ENCODE results near the gene TSHZ1.

Gene TSHZ1

DNA sequence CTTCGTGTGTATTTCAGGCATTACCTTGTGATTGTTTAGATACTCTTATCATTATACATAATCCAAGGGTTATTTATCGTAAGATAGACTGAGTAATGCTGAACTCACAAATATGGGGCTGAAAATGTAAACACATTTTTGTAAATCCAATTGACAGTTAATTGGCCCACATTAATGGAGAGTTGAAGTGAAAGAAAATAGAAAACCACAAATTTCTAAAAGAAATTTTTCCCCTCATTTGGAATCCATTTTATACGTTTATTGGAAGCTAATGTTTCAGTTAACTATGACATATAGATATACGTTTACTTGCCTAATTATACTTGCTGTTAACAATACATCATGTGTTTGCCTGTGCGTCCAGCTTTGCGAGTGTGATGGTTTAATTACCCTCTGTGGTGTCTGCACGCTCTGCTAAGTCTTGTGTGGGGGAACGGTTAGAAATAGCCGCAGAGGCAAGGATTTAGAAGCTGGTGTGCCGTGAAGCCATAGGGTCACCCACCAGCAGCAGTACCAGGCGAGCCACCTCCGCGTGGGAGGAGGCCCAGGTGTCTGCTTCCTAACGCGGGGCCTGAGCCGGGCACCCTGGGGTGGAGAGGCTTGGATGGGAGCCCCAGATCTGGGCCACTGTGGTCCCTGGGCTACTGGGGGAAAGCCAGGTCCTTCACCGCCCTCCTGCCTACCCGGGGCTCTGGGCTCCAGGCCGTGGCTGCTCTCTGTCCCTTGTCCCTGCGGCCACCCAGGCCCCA is 38.0 kb downstream of the TSHZ1 start:
- DNase-seq (ENCODE audit: low read depth): no peak

- DNase-seq (ENCODE audit: low read depth): no peak
Observed at GRCh38 chr18:75249175-75249518, 38.5 kb downstream of the TSHZ1 start.

DNA sequence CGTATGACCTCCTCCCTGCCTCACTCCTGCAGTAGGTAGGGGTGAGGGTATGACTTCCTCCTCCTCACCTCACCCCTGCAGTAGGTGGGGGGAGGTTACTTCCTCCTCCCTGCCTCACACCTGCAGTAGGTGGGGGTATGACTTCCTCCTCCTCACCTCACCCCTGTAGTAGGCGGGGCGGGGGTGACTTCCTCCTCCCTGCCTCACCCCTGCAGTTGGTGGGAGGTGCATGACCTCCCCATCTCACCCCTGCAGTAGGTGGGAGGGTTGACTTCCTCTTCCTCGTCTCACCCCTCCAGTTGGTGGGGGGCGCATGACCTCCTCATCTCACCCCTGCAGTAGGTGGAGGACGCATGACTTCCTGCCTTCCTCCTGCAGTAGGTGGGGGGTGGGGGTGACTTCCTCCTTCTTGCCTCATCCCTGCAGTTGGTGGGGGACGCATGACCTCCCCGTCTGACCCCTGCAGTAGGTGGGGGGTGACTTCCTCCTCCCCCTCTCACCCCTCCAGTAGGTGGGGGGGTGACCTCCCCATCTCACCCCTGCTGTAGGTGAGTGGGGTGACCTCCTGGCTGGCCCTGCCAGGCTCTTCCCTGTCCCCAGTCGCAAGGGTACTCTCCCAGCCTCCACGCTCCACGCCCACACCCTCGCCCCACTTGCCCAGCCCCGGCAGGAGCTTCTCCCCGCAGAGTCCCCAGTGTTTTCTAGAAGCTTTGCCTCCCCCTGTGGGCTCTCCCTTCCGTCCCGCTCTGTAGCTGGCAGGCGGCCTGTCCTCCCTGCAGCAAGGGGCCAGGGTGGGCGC is 39.3 kb downstream of the TSHZ1 start:
- DNase-seq (ENCODE audit: low read depth): no peak

GRCh38 chr18:75250471-75250821 is 39.8 kb downstream of the TSHZ1 start:
- DNase-seq (ENCODE audit: low read depth): no peak

DNA sequence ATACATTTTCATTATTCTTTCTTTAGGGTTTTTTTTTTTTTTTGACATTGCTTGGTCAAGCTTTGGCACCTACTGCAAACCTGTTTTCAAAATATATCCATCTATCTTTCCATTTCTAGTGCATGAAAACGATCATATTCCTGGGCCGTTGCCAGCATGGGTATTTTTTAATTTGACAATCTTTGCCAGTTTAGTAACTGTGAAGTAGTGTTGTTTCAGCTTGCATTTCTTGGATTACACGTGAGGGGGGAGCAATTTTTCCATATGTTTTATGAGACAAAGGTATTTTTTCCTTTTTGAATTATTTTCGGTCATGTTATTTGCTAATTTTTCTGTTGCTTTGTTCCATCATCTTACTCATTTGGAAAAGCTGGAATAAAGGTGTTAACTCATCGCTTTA is 40.9 kb downstream of the TSHZ1 start:
- no peak for DNase-seq (ENCODE audit: low read depth)

GRCh38 chr18:75252136-75252535 is 41.5 kb downstream of the TSHZ1 start:
- DNase-seq (ENCODE audit: low read depth): no peak

DNA sequence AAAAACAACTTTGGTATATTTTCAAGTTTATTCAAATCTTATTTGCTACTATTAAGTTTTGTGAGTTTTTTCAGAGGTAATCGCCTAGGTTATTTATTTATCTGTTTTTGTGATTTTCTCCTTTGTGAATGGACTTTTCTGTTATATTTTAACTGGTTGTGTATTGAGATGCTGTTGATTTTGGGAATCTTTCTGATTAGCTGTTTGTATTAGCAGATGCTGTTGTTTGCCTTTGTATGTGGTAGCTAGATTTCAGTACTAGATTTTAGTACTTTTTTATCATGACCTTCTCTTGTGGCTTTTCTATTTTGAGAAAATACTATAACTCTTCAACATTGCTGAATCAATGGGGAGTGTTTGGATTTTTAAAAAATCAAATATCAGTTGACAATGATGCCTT is 42.4 kb downstream of the TSHZ1 start:
- DNase-seq (ENCODE audit: low read depth): no peak

DNA sequence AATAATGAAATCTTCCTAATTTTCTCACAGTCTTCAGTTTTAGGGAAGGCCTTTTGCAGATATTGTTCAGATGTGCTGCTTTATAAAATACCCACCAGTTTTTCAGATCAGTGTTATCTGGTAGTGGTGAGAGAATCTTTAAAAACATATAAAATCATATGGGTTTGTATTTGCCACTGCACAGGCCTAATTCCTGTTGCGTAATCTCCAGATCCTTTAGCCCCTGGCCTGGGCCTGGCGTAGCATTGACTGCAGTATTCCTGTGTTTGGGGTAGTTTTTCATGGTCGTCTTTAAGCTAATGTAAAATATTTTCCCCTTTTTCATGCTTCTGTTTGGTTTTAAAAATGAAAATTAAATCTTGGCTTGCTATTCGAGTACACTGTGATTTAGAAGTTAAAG is 43.2 kb downstream of the TSHZ1 start:
- no peak for DNase-seq (ENCODE audit: low read depth)

GRCh38 chr18:75255094-75255493 is 44.5 kb downstream of the TSHZ1 start:
- DNase-seq (ENCODE audit: low read depth): no peak

- no peak for DNase-seq (ENCODE audit: low read depth)
Observed at GRCh38 chr18:75256376-75256775, 45.8 kb downstream of the TSHZ1 start.

DNA sequence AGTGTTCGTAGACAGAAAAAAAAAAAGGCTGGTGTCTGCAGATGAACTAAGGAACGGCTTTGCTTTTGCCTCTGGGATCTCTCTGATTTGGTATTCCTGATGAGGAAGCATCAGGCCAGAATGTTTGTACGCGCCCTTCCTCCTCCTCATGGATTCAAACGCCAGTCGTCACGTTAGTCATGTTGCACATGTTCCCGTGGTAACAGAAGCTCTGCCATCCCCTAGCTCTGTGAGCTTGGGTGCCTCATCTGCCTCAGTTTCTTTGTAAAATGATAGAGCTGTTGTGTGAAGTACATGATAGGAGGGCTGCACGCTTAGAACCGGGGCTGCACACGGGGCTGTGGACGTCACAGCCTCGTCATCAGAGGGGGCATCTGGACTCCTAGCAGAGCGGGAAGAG is 47.0 kb downstream of the TSHZ1 start:
- DNase-seq (ENCODE audit: low read depth): no peak

GRCh38 chr18:75261430-75262223 is 51.0 kb downstream of the TSHZ1 start:
- DNase-seq (ENCODE audit: low read depth): no peak

- no peak for DNase-seq (ENCODE audit: low read depth)
Observed at GRCh38 chr18:75262511-75262910, 51.9 kb downstream of the TSHZ1 start.

GRCh38 chr18:75264195-75264594 is 53.6 kb downstream of the TSHZ1 start:
- no peak for DNase-seq (ENCODE audit: low read depth)

- DNase-seq (ENCODE audit: low read depth): no peak
Observed at GRCh38 chr18:75264926-75265597, 54.5 kb downstream of the TSHZ1 start.

DNA sequence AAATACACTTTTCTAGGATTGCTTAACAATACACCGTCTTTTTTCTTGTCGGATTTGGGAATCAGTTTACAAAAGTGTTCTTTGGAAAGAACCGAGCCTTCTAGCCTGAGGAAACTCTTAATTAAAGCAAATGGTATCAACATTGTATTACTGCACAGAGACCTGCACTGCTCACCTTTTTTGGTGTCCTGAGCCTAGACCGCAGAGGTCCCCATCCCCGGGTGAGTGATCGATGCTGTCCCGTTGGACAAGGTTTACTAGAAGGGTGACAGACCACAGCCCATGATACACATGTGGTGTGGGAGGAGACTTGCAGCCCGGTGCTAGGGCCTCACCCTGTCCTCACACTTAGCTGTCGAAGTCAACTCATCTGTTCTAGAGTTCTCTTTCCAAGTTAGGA is 55.3 kb downstream of the TSHZ1 start:
- no peak for DNase-seq (ENCODE audit: low read depth)

GRCh38 chr18:75267643-75268363 is 57.2 kb downstream of the TSHZ1 start:
- no peak for DNase-seq (ENCODE audit: low read depth)

- DNase-seq (ENCODE audit: low read depth): no peak
Observed at GRCh38 chr18:75268364-75268646, 57.7 kb downstream of the TSHZ1 start.

- DNase-seq (ENCODE audit: low read depth): no peak
Observed at GRCh38 chr18:75269124-75269680, 58.6 kb downstream of the TSHZ1 start.

GRCh38 chr18:75269696-75270095 is 59.1 kb downstream of the TSHZ1 start:
- DNase-seq (ENCODE audit: low read depth): no peak

- DNase-seq (ENCODE audit: low read depth): no peak
Observed at GRCh38 chr18:75271952-75272351, 61.4 kb downstream of the TSHZ1 start.

GRCh38 chr18:75273817-75274216 is 63.2 kb downstream of the TSHZ1 start:
- DNase-seq (ENCODE audit: low read depth): no peak

Measured in HS-27A (cell line).